Type B pancreatic cell (in vitro differentiated cells): ENCODE measurements around the gene RPL37A. TPM values are rescaled to one million over a fixed set of nuclear protein-coding genes. Genes with fewer than 3 reads are reported as not detected.
A peak's percentile ranks its signal among the peaks of the same experiment; 100 is the strongest.

ENCODE experiments used
- DNase-seq: peaks from one replicate; pipeline ENCODE4 v3.0.0; 2021; ENCODE audit warnings: mixed read lengths; ENCODE audit not compliant: unreplicated experiment; ENCODE audit errors: extremely low spot score
- H3K27ac Mint-ChIP-seq: 2 replicates; pipeline ENCODE4 v1.8.0; 2021; ENCODE audit warnings: mild to moderate bottlenecking, mixed read lengths
- H3K27me3 Mint-ChIP-seq: 2 replicates; pipeline ENCODE4 v1.8.0; 2021; ENCODE audit warnings: mixed read lengths
- H3K36me3 Mint-ChIP-seq: 2 replicates; pipeline ENCODE4 v1.8.0; 2021; ENCODE audit warnings: mixed read lengths
- H3K4me1 Mint-ChIP-seq: one replicate; pipeline ENCODE4 v1.8.0; 2021; ENCODE audit warnings: mixed read lengths; ENCODE audit not compliant: unreplicated experiment
- H3K4me3 Mint-ChIP-seq: 2 replicates; pipeline ENCODE4 v1.8.0; 2021; ENCODE audit warnings: mild to moderate bottlenecking, mixed read lengths
- H3K9me3 Mint-ChIP-seq: 2 replicates; pipeline ENCODE4 v1.8.0; 2021; ENCODE audit warnings: mixed read lengths
- CTCF ChIP-seq: fragments of 200-600 bp; sonication (generic); conservative IDR thresholded peaks from 2 replicates; pipeline ENCODE4 v1.5.0; 2021; ENCODE audit warnings: antibody characterized with exemption, mild to moderate bottlenecking
- total RNA-seq: library from RNA; stranded (reverse); gene quantifications from 2 replicates; pipeline ENCODE4 v1.2.1, GENCODE V29; 2021; ENCODE audit warnings: low replicate concordance

The RPL37A gene
- total RNA-seq, 1 donor from 2014 or later, result 3,098 TPM

- DNase-seq, result no peak
- peaks cover 38% of the 10 kb centered on the region for H3K4me1 Mint-ChIP-seq
- H3K36me3 Mint-ChIP-seq, result peaks cover 3% of the 10 kb centered on the region
- TF ChIP-seq CTCF, result no peak
- H3K27me3 Mint-ChIP-seq, result peaks cover 6% of the 10 kb centered on the region
- no peak overlapping the region for H3K4me3 Mint-ChIP-seq
- H3K9me3 Mint-ChIP-seq, result peaks cover 13% of the 10 kb centered on the region
- H3K27ac Mint-ChIP-seq, result no peak overlapping the region
Measured at GRCh38 chr2:216546641-216547403, 48.2 kb downstream of the RPL37A start.

GRCh38 chr2:216548901-216549331, 50.3 kb downstream of the RPL37A start:
- Mint-ChIP-seq H3K27ac (no peak overlapping the region), H3K36me3 (peaks cover 3% of the 10 kb centered on the region), H3K4me3 (no peak overlapping the region), H3K4me1 (peaks cover 48% of the 10 kb centered on the region), H3K27me3 (peaks cover 6% of the 10 kb centered on the region), H3K9me3 (peaks cover 9% of the 10 kb centered on the region)
- no peak for TF ChIP-seq CTCF
- no peak for DNase-seq

- no peak for DNase-seq
- H3K27ac Mint-ChIP-seq, result no peak overlapping the region
- H3K4me3 Mint-ChIP-seq, result no peak overlapping the region
- peaks cover 43% of the 10 kb centered on the region for H3K4me1 Mint-ChIP-seq
- no peak for TF ChIP-seq CTCF
- H3K27me3 Mint-ChIP-seq, result peaks cover 3% of the 10 kb centered on the region
- H3K36me3 Mint-ChIP-seq, result peaks cover 3% of the 10 kb centered on the region
- peaks cover 3% of the 10 kb centered on the region for H3K9me3 Mint-ChIP-seq
Measured at GRCh38 chr2:216549926-216550690, 51.5 kb downstream of the RPL37A start.

- no peak for TF ChIP-seq CTCF
- Mint-ChIP-seq H3K27ac (peak overlapping the region; percentile 41), H3K4me1 (peaks cover 32% of the 10 kb centered on the region), H3K27me3 (no peaks in the 10 kb centered on the region), H3K36me3 (no peaks in the 10 kb centered on the region), H3K4me3 (peak overlapping the region; percentile 23), H3K9me3 (no peaks in the 10 kb centered on the region)
- DNase-seq, result no peak
Measured at GRCh38 chr2:216551234-216552068, 52.8 kb downstream of the RPL37A start.

GRCh38 chr2:216553093-216553478, 54.4 kb downstream of the RPL37A start:
- no peak for TF ChIP-seq CTCF
- no peaks in the 10 kb centered on the region for H3K9me3 Mint-ChIP-seq
- H3K4me3 Mint-ChIP-seq, result no peak overlapping the region
- DNase-seq, result no peak
- H3K27me3 Mint-ChIP-seq, result no peaks in the 10 kb centered on the region
- H3K36me3 Mint-ChIP-seq, result no peaks in the 10 kb centered on the region
- peak overlapping the region; percentile 8 for H3K27ac Mint-ChIP-seq
- peaks cover 41% of the 10 kb centered on the region for H3K4me1 Mint-ChIP-seq

Other genes with a start within 250 kb of the RPL37A start
- gene MARCHF4, start 126.4 kb upstream of the RPL37A start, total RNA-seq, result 0.93 and 1.1 TPM in 2 replicates
- gene SMARCAL1, start 86.4 kb upstream of the RPL37A start, total RNA-seq, result 21.9 and 29.0 TPM in 2 replicates
- 121 and 252 TPM in 2 replicates for gene IGFBP2, start 134.6 kb downstream of the RPL37A start, total RNA-seq
- 51.0 and 245 TPM in 2 replicates for gene IGFBP5, start 196.7 kb downstream of the RPL37A start, total RNA-seq